ENCODE data around the gene INA. TPM values are rescaled to one million over a fixed set of nuclear protein-coding genes. Genes with fewer than 3 reads are reported as not detected.

INA gene
- polyA plus RNA-seq, 3 donors, result not detected

GRCh38 chr10:103307594-103307993 is 30.7 kb downstream of the INA start:
- Mint-ChIP-seq H3K27me3 (ENCODE audit: low read depth in 3 of 3) (peaks cover 0 to 4% (median 2%) of the 10 kb centered on the region in 3 donors), H3K27ac (no peak overlapping the region), H3K4me1 (no peaks in the 10 kb centered on the region), H3K36me3 (peaks cover 49 to 68% of the 10 kb centered on the region in 2 donors), H3K4me3 (no peak overlapping the region), H3K9me3 (no peaks in the 10 kb centered on the region)
- H3K27ac ChIP-seq (ENCODE audit: low read depth in 1 of 2, low read length in 2 of 2), result no peak overlapping the region
- H4K20me1 ChIP-seq (ENCODE audit: insufficient read depth, low read length), result no peaks in the 10 kb centered on the region
- H3K79me2 ChIP-seq (ENCODE audit: insufficient read depth, low read length), result no peaks in the 10 kb centered on the region
- no peak overlapping the region for H3K4me2 ChIP-seq (replicated peaks; ENCODE audit: extremely low read depth, low read length, poor library complexity, severe bottlenecking)
- H3K9ac ChIP-seq (ENCODE audit: insufficient read depth, low read length, poor library complexity, severe bottlenecking), result no peak overlapping the region
- peaks cover 12 to 71% of the 10 kb centered on the region in 2 donors for H3K36me3 ChIP-seq (replicated peaks in 1 of 2; ENCODE audit: control insufficient read depth in 1 of 2, insufficient read depth in 2 of 2, low read length in 2 of 2)
- H3K9me3 ChIP-seq (replicated peaks in 1 of 2; ENCODE audit: control insufficient read depth in 1 of 2, insufficient read depth in 1 of 2, low read length in 2 of 2), result no peaks in the 10 kb centered on the region
- H2AFZ ChIP-seq (ENCODE audit: insufficient read depth, low read depth, low read length, poor library complexity, severe bottlenecking), result no peak overlapping the region
- intact Hi-C loops (cut with micrococcal nuclease), result no loop called here
- no peak overlapping the region for H3K4me3 ChIP-seq (replicated peaks in 1 of 3; ENCODE audit: low read depth in 2 of 3, low read length in 3 of 3)
- WGBS (ENCODE audit: insufficient coverage), result 100% methylated on average over 1 of the region's 5 CpGs
- DNase-seq, result no peak
- TF ChIP-seq, protein P1, sequence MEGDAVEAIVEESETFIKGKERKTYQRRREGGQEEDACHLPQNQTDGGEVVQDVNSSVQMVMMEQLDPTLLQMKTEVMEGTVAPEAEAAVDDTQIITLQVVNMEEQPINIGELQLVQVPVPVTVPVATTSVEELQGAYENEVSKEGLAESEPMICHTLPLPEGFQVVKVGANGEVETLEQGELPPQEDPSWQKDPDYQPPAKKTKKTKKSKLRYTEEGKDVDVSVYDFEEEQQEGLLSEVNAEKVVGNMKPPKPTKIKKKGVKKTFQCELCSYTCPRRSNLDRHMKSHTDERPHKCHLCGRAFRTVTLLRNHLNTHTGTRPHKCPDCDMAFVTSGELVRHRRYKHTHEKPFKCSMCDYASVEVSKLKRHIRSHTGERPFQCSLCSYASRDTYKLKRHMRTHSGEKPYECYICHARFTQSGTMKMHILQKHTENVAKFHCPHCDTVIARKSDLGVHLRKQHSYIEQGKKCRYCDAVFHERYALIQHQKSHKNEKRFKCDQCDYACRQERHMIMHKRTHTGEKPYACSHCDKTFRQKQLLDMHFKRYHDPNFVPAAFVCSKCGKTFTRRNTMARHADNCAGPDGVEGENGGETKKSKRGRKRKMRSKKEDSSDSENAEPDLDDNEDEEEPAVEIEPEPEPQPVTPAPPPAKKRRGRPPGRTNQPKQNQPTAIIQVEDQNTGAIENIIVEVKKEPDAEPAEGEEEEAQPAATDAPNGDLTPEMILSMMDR (IDR thresholded peaks at IDR 0.05), result no peak
- H3K27me3 ChIP-seq (ENCODE audit: control insufficient read depth in 2 of 2, insufficient read depth in 2 of 2, low read length in 2 of 2), result no peaks in the 10 kb centered on the region
- no peaks in the 10 kb centered on the region for H3K4me1 ChIP-seq (ENCODE audit: control insufficient read depth in 1 of 2, insufficient read depth in 2 of 2, low read length in 2 of 2)

GRCh38 chr10:103310197-103310596 is 33.3 kb downstream of the INA start:
- H3K9ac ChIP-seq (ENCODE audit: insufficient read depth, low read length, poor library complexity, severe bottlenecking), result no peak overlapping the region
- Mint-ChIP-seq H3K36me3 (peaks cover 45 to 69% of the 10 kb centered on the region in 2 donors), H3K27ac (no peak overlapping the region), H3K27me3 (ENCODE audit: low read depth in 3 of 3) (peaks cover 0 to 3% (median 1%) of the 10 kb centered on the region in 3 donors), H3K9me3 (no peaks in the 10 kb centered on the region), H3K4me1 (no peaks in the 10 kb centered on the region), H3K4me3 (no peak overlapping the region)
- no peaks in the 10 kb centered on the region for H3K4me1 ChIP-seq (ENCODE audit: control insufficient read depth in 1 of 2, insufficient read depth in 2 of 2, low read length in 2 of 2)
- peaks cover 22 to 82% of the 10 kb centered on the region in 2 donors for H3K36me3 ChIP-seq (replicated peaks in 1 of 2; ENCODE audit: control insufficient read depth in 1 of 2, insufficient read depth in 2 of 2, low read length in 2 of 2)
- H4K20me1 ChIP-seq (ENCODE audit: insufficient read depth, low read length), result no peaks in the 10 kb centered on the region
- no CpG with 5 or more reads among the region's 1 CpG for WGBS (ENCODE audit: insufficient coverage)
- DNase-seq, result no peak
- H3K9me3 ChIP-seq (replicated peaks in 1 of 2; ENCODE audit: control insufficient read depth in 1 of 2, insufficient read depth in 1 of 2, low read length in 2 of 2), result no peaks in the 10 kb centered on the region
- no peak overlapping the region for H2AFZ ChIP-seq (ENCODE audit: insufficient read depth, low read depth, low read length, poor library complexity, severe bottlenecking)
- no peak overlapping the region for H3K4me3 ChIP-seq (replicated peaks in 1 of 3; ENCODE audit: low read depth in 2 of 3, low read length in 3 of 3)
- H3K79me2 ChIP-seq (ENCODE audit: insufficient read depth, low read length), result no peaks in the 10 kb centered on the region
- intact Hi-C loops (cut with micrococcal nuclease), result no loop called here
- no peak overlapping the region for H3K27ac ChIP-seq (ENCODE audit: low read depth in 1 of 2, low read length in 2 of 2)
- H3K4me2 ChIP-seq (replicated peaks; ENCODE audit: extremely low read depth, low read length, poor library complexity, severe bottlenecking), result no peak overlapping the region
- TF ChIP-seq, protein P1 (IDR thresholded peaks at IDR 0.05), result no peak
- H3K27me3 ChIP-seq (ENCODE audit: control insufficient read depth in 2 of 2, insufficient read depth in 2 of 2, low read length in 2 of 2), result no peaks in the 10 kb centered on the region
